Mesendoderm (in vitro differentiated cells): ENCODE measurements around the gene CPXM2.

Experiments used
- DNase-seq: peaks from one replicate; pipeline ENCODE4 v3.0.0; 2013
- H2AK5ac ChIP-seq: 2 replicates; pipeline ENCODE4 v1.6.1; 2013; ENCODE audit warnings: low read length, inconsistent platforms
- H2BK120ac ChIP-seq: 2 replicates; pipeline ENCODE4 v1.6.1; 2013; ENCODE audit warnings: low read depth, mild to moderate bottlenecking, low read length, moderate library complexity, mixed read lengths
- H2BK15ac ChIP-seq: replicated peaks from 2 replicates; pipeline ENCODE4 v1.6.1; 2013; ENCODE audit warnings: low read depth, mild to moderate bottlenecking, moderate library complexity
- H2BK5ac ChIP-seq: 2 replicates; pipeline ENCODE4 v1.6.1; 2013; ENCODE audit warnings: low read length, inconsistent platforms
- H3K18ac ChIP-seq: 2 replicates; pipeline ENCODE4 v1.6.1; 2013; ENCODE audit warnings: mild to moderate bottlenecking, low read length, mixed read lengths
- H3K23ac ChIP-seq: one replicate; pipeline ENCODE4 v1.6.1; 2013; ENCODE audit warnings: low read length
- H3K27ac ChIP-seq: 2 replicates; pipeline ENCODE4 v1.5.1; 2013; ENCODE audit warnings: low read depth, mild to moderate bottlenecking, inconsistent platforms, low read length, moderate library complexity
- H3K27me3 ChIP-seq: 2 replicates; pipeline ENCODE4 v1.6.1; 2013; ENCODE audit warnings: low read length, control low read depth, mild to moderate bottlenecking, inconsistent platforms; ENCODE audit not compliant: insufficient read depth, poor library complexity
- H3K36me3 ChIP-seq: 2 replicates; pipeline ENCODE4 v1.6.1; 2013; ENCODE audit warnings: low read length, inconsistent platforms; ENCODE audit not compliant: control insufficient read depth, insufficient read depth
- H3K4ac ChIP-seq: one replicate; pipeline ENCODE4 v1.6.1; 2013; ENCODE audit warnings: low read depth, mild to moderate bottlenecking, low read length, moderate library complexity
- H3K4me1 ChIP-seq: 2 replicates; pipeline ENCODE4 v1.6.1; 2013; ENCODE audit warnings: low read depth, low read length, inconsistent platforms; ENCODE audit not compliant: control insufficient read depth
- H3K4me2 ChIP-seq: 2 replicates; pipeline ENCODE4 v1.6.1; 2013; ENCODE audit warnings: low read length
- H3K4me3 ChIP-seq: 2 replicates; pipeline ENCODE4 v1.5.1; 2013; ENCODE audit warnings: mild to moderate bottlenecking, low read length
- H3K56ac ChIP-seq: one replicate; pipeline ENCODE4 v1.6.1; 2013; ENCODE audit warnings: low read length
- H3K79me1 ChIP-seq: 2 replicates; pipeline ENCODE4 v1.6.1; 2013; ENCODE audit warnings: low read length, inconsistent platforms
- H3K79me2 ChIP-seq: 2 replicates; pipeline ENCODE4 v1.6.1; 2013; ENCODE audit warnings: mild to moderate bottlenecking, low read length; ENCODE audit not compliant: control insufficient read depth, insufficient read depth
- H3K9ac ChIP-seq: 2 replicates; pipeline ENCODE4 v1.6.1; 2013; ENCODE audit warnings: low read length, inconsistent platforms
- H4K5ac ChIP-seq: one replicate; pipeline ENCODE4 v1.6.1; 2013; ENCODE audit warnings: low read length
- H4K8ac ChIP-seq: one replicate; pipeline ENCODE4 v1.6.1; 2013; ENCODE audit warnings: low read depth, mild to moderate bottlenecking, control low read depth, low read length, moderate library complexity
- WGBS: extraction: QIAGEN DNeasy Blood & Tissue Kit; methylation state at CpG from one replicate; pipeline ENCODE4 v1.1.7; 2013; ENCODE audit warnings: low lambda C conversion rate, missing lambda C conversion rate; ENCODE audit not compliant: insufficient coverage; ENCODE audit errors: extremely low coverage; 5-methylcytosine and 5-hydroxymethylcytosine counted together

The CPXM2 gene

GRCh38 chr10:123854003-123854402 lies 37.6 kb downstream of the CPXM2 start:
- Histone ChIP-seq H3K36me3 (no peaks in the 10 kb centered on the region), H3K27me3 (no peaks in the 10 kb centered on the region), H3K4me2 (no peak overlapping the region), H3K23ac (no peak overlapping the region), H3K56ac (no peak overlapping the region), H3K4me1 (no peaks in the 10 kb centered on the region), H2BK120ac (no peak overlapping the region), H3K18ac (no peak overlapping the region), H3K79me2 (no peaks in the 10 kb centered on the region), H4K5ac (no peak overlapping the region), H3K27ac (no peak overlapping the region), H3K79me1 (no peaks in the 10 kb centered on the region), H3K4ac (no peak overlapping the region), H2BK5ac (no peak overlapping the region), H2AK5ac (no peak overlapping the region), H2BK15ac (no peak overlapping the region), H3K4me3 (no peak overlapping the region), H3K9ac (no peak overlapping the region), H4K8ac (no peak overlapping the region)
- WGBS: no CpG with 5 or more reads among the region's 4 CpGs
- no peak for DNase-seq

- Histone ChIP-seq H4K8ac (no peak overlapping the region), H2AK5ac (no peak overlapping the region), H3K79me2 (no peaks in the 10 kb centered on the region), H3K18ac (no peak overlapping the region), H3K4me3 (no peak overlapping the region), H3K27ac (no peak overlapping the region), H2BK15ac (no peak overlapping the region), H3K23ac (no peak overlapping the region), H2BK5ac (no peak overlapping the region), H3K79me1 (no peaks in the 10 kb centered on the region), H3K4me2 (no peak overlapping the region), H3K56ac (no peak overlapping the region), H3K9ac (no peak overlapping the region), H2BK120ac (no peak overlapping the region), H3K4ac (no peak overlapping the region), H3K27me3 (no peaks in the 10 kb centered on the region), H3K4me1 (no peaks in the 10 kb centered on the region), H3K36me3 (no peaks in the 10 kb centered on the region), H4K5ac (no peak overlapping the region)
- no CpG with 5 or more reads among the region's 7 CpGs for WGBS
- no peak for DNase-seq
These were observed 39.1 kb downstream of the CPXM2 start for GRCh38 chr10:123852411-123852951.

DNA sequence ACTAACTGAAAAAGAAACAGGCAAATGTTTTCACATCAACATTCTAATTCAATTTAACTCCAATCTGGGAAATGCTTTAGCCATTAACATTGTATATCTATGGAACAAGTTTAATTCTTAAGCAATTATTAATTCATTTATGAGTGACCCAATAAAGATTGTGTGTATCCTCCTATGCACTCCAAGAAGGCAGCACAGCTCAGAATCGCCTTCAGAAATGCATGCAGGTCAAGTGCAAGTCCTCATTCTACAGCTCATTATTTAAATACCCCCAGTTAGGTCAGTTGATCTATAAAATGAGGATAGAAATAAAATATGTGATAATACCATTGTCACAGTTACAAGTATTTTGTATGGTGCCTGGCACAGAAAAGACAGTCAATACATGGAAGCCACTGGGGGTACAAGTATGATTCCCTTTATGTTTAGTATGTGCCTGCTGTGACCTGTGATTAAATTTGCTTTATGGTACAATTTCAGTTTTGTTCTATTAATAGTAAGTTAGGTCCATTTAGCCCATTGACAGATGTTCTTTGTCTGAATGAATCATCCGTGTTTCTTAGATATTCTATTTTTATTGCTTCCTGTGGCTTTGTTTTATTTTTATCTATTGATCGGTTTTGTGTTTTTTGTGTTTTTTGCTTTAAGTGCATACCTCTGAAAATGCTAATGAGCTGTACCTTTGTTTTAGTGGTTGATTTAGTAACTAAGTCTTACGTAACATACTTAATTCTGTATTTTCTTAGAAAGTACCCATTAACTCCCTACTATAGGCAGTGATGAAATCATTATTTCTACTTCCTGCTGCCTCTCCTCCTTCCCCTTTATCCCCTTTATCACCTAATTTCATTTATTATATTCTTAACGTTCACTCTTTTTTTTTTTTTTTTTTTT lies 42.8 kb downstream of the CPXM2 start:
- Histone ChIP-seq H3K27me3 (no peaks in the 10 kb centered on the region), H4K8ac (no peak overlapping the region), H3K9ac (no peak overlapping the region), H3K79me2 (no peaks in the 10 kb centered on the region), H3K4me2 (no peak overlapping the region), H3K36me3 (no peaks in the 10 kb centered on the region), H2AK5ac (no peak overlapping the region), H3K4me1 (no peaks in the 10 kb centered on the region), H3K56ac (no peak overlapping the region), H2BK120ac (no peak overlapping the region), H3K79me1 (no peaks in the 10 kb centered on the region), H3K18ac (no peak overlapping the region), H3K4ac (no peak overlapping the region), H4K5ac (no peak overlapping the region), H3K23ac (no peak overlapping the region), H3K27ac (no peak overlapping the region), H3K4me3 (no peak overlapping the region), H2BK5ac (no peak overlapping the region), H2BK15ac (no peak overlapping the region)
- WGBS: 100% methylated on average over 1 of the region's 5 CpGs
- DNase-seq: no peak

DNA sequence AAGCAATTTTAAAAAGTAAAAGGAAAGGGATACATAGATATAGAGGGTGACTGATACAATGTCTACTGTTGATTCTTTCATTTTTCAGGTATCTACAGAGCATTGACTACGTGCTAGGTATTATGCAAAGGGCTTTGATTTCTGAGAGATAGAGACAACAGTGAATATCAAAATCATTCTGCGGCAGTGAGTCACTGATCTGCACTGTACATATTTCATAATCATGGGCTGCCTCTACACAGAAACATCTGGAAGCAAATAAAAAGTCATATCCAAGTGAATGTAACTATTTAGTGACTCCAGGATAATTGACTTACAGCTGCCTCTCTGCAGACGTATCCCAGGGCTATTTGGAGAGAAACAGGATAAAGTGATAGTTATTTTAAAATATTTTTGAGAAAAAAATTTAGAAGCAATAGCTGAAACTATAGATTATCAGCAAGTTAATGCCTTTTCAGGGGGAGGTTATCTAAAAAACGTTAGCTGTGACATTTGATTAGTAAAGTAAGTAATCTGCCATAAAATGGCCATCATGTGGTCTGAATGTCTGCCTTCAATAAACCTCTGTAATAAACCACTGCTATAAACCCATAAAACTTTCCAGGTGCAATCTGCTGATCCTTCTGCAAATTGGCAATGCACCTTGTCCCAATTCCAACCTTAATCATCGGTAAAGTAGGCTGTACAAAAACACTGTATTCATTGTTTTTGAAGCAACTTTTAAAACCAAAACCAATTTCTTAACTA lies 43.7 kb downstream of the CPXM2 start:
- H3K36me3 ChIP-seq: no peaks in the 10 kb centered on the region
- H2BK120ac ChIP-seq: no peak overlapping the region
- H3K18ac ChIP-seq: no peak overlapping the region
- no peak overlapping the region for H4K5ac ChIP-seq
- H3K56ac ChIP-seq: no peak overlapping the region
- H3K4me3 ChIP-seq: no peak overlapping the region
- H3K23ac ChIP-seq: no peak overlapping the region
- no peak overlapping the region for H4K8ac ChIP-seq
- DNase-seq: no peak
- H3K4me2 ChIP-seq: no peak overlapping the region
- no peak overlapping the region for H3K9ac ChIP-seq
- no CpG with 5 or more reads among the region's 5 CpGs for whole genome bisulfite sequencing
- no peaks in the 10 kb centered on the region for H3K4me1 ChIP-seq
- H2BK5ac ChIP-seq: no peak overlapping the region
- no peak overlapping the region for H3K4ac ChIP-seq
- no peaks in the 10 kb centered on the region for H3K79me1 ChIP-seq
- no peaks in the 10 kb centered on the region for H3K79me2 ChIP-seq
- no peak overlapping the region for H3K27ac ChIP-seq
- no peak overlapping the region for H2BK15ac ChIP-seq
- H3K27me3 ChIP-seq: no peaks in the 10 kb centered on the region
- H2AK5ac ChIP-seq: no peak overlapping the region

DNA sequence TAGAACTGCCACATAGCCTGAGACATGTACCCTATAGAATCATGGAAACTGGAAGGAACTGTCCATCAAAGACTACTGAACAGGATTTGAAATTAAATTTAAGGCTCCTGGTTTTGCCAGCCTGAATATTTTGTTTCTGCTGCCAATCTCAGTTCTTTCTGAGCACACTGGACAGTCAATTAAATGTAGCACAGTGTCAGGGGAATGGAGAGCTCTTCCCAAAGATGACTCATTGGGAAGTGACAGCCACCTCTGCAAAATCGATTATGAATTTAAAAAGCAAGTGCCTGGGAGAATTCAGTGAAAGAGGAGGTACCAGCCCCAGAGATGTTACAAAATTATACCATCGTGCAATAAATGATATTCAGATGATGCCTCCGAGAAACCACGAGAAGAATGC lies 47.8 kb downstream of the CPXM2 start:
- no peaks in the 10 kb centered on the region for H3K36me3 ChIP-seq

More for the DNA sequence above, 47.8 kb downstream of the CPXM2 start:
- Histone ChIP-seq H4K8ac (no peak overlapping the region), H3K79me1 (no peaks in the 10 kb centered on the region), H3K4me2 (no peak overlapping the region), H3K56ac (no peak overlapping the region), H3K9ac (no peak overlapping the region), H2AK5ac (no peak overlapping the region), H3K27ac (no peak overlapping the region), H3K4me1 (no peaks in the 10 kb centered on the region), H2BK120ac (no peak overlapping the region), H2BK5ac (no peak overlapping the region), H2BK15ac (no peak overlapping the region), H3K18ac (no peak overlapping the region), H3K23ac (no peak overlapping the region), H3K27me3 (no peaks in the 10 kb centered on the region), H3K79me2 (no peaks in the 10 kb centered on the region), H4K5ac (no peak overlapping the region), H3K4ac (no peak overlapping the region), H3K4me3 (no peak overlapping the region)
- DNase-seq: no peak
- no CpG with 5 or more reads among the region's 4 CpGs for WGBS
